ENCODE data around the gene NTMT1.

NTMT1 gene

DNA sequence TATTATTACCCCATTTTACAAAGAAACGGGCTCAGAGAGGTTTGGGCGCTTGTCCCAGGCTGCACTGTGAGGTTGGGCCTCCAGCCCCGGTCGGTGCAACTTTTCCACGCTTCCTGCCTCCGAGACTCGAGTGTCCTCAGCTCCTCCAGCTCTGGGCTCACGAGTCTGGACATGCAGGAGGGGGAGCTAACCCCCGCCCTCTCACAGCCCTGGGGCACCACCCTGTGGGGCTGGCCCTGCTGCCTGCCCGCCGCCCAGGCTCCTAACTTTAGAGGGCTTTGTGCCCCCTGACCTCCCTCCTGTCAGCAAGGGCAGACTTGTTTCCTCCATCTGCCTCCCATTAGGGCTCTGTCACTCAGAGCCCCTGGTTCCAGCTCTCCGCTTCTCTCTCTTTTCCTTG is 20.3 kb downstream of the NTMT1 start:
- no peak overlapping the region for H3K4me3 ChIP-seq (replicated peaks; ENCODE audit: insufficient read depth, low read length)

GRCh38 chr9:129646654-129647053 is 20.7 kb downstream of the NTMT1 start:
- DNase-seq (ENCODE audit: low read depth in 1 of 2, low spot score in 1 of 2), result no peak
- Histone ChIP-seq H3K27me3 (ENCODE audit: insufficient read depth, poor library complexity, severe bottlenecking) (no peaks in the 10 kb centered on the region), H3K4me3 (replicated peaks; ENCODE audit: insufficient read depth, low read length) (no peak overlapping the region), H3K27ac (replicated peaks) (no peak overlapping the region)
- TF ChIP-seq, protein P1, sequence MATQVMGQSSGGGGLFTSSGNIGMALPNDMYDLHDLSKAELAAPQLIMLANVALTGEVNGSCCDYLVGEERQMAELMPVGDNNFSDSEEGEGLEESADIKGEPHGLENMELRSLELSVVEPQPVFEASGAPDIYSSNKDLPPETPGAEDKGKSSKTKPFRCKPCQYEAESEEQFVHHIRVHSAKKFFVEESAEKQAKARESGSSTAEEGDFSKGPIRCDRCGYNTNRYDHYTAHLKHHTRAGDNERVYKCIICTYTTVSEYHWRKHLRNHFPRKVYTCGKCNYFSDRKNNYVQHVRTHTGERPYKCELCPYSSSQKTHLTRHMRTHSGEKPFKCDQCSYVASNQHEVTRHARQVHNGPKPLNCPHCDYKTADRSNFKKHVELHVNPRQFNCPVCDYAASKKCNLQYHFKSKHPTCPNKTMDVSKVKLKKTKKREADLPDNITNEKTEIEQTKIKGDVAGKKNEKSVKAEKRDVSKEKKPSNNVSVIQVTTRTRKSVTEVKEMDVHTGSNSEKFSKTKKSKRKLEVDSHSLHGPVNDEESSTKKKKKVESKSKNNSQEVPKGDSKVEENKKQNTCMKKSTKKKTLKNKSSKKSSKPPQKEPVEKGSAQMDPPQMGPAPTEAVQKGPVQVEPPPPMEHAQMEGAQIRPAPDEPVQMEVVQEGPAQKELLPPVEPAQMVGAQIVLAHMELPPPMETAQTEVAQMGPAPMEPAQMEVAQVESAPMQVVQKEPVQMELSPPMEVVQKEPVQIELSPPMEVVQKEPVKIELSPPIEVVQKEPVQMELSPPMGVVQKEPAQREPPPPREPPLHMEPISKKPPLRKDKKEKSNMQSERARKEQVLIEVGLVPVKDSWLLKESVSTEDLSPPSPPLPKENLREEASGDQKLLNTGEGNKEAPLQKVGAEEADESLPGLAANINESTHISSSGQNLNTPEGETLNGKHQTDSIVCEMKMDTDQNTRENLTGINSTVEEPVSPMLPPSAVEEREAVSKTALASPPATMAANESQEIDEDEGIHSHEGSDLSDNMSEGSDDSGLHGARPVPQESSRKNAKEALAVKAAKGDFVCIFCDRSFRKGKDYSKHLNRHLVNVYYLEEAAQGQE (IDR thresholded peaks at IDR 0.05; ENCODE audit: insufficient replicate concordance, low read depth), result no peak
- no peak for TF ChIP-seq CTCF (IDR thresholded peaks at IDR 0.05; ENCODE audit: insufficient read depth, low read length)
- no peak for TF ChIP-seq GABPA (IDR thresholded peaks at IDR 0.05; ENCODE audit: low read depth)
- no peak for TF ChIP-seq SPI1 (IDR thresholded peaks at IDR 0.05; ENCODE audit: borderline replicate concordance, low read depth)
- no peak for TF ChIP-seq POLR2AphosphoS5 (IDR thresholded peaks at IDR 0.05; ENCODE audit: low read depth)

More for the DNA sequence above, 20.3 kb downstream of the NTMT1 start:
- TF ChIP-seq SPI1 (IDR thresholded peaks at IDR 0.05; ENCODE audit: borderline replicate concordance, low read depth) (no peak), CTCF (IDR thresholded peaks at IDR 0.05; ENCODE audit: insufficient read depth, low read length) (no peak), POLR2AphosphoS5 (IDR thresholded peaks at IDR 0.05; ENCODE audit: low read depth) (no peak), GABPA (IDR thresholded peaks at IDR 0.05; ENCODE audit: low read depth) (no peak)
- TF ChIP-seq, protein P1 (IDR thresholded peaks at IDR 0.05; ENCODE audit: insufficient replicate concordance, low read depth), result no peak
- Histone ChIP-seq H3K27ac (replicated peaks) (no peak overlapping the region), H3K27me3 (ENCODE audit: insufficient read depth, poor library complexity, severe bottlenecking) (no peaks in the 10 kb centered on the region)
- no peak for DNase-seq (ENCODE audit: low read depth in 1 of 2, low spot score in 1 of 2)

GRCh38 chr9:129647635-129648034 is 21.7 kb downstream of the NTMT1 start:
- TF ChIP-seq CTCF (IDR thresholded peaks at IDR 0.05; ENCODE audit: insufficient read depth, low read length) (no peak), SPI1 (IDR thresholded peaks at IDR 0.05; ENCODE audit: borderline replicate concordance, low read depth) (no peak), POLR2AphosphoS5 (IDR thresholded peaks at IDR 0.05; ENCODE audit: low read depth) (no peak), GABPA (IDR thresholded peaks at IDR 0.05; ENCODE audit: low read depth) (no peak)
- TF ChIP-seq, protein P1 (IDR thresholded peaks at IDR 0.05; ENCODE audit: insufficient replicate concordance, low read depth), result no peak
- no peak overlapping the region for H3K27ac ChIP-seq (replicated peaks)
- no peaks in the 10 kb centered on the region for H3K27me3 ChIP-seq (ENCODE audit: insufficient read depth, poor library complexity, severe bottlenecking)

More at GRCh38 chr9:129647635-129648034, 21.7 kb downstream of the NTMT1 start:
- no peak for DNase-seq (ENCODE audit: low read depth in 1 of 2, low spot score in 1 of 2)
- H3K4me3 ChIP-seq (replicated peaks; ENCODE audit: insufficient read depth, low read length), result no peak overlapping the region
